ENCODE measurements around the gene TSPAN3.

Gene TSPAN3

GRCh38 chr15:77094397-77095030 lies 23.6 kb upstream of the TSPAN3 start:
- H3K4me3 ChIP-seq (ENCODE audit: low read length) = no peak overlapping the region
- no peak overlapping the region for H2BK15ac ChIP-seq (replicated peaks; ENCODE audit: low read depth)
- H3K9ac ChIP-seq (ENCODE audit: low read length) = no peak overlapping the region
- H3K79me1 ChIP-seq (ENCODE audit: low read length) = no peaks in the 10 kb centered on the region
- no peak overlapping the region for H2BK5ac ChIP-seq (ENCODE audit: low read length)
- no peak overlapping the region for H3K27ac ChIP-seq (ENCODE audit: low read depth, low read length)
- peak; percentile 20 for DNase-seq
- no peak overlapping the region for H4K8ac ChIP-seq (ENCODE audit: low read depth, low read length)
- H2AK5ac ChIP-seq (ENCODE audit: low read length) = no peak overlapping the region
- H3K4ac ChIP-seq (ENCODE audit: low read depth, low read length) = no peak overlapping the region
- no peak overlapping the region for H3K56ac ChIP-seq (ENCODE audit: low read length)
- no CpG with 5 or more reads among the region's 11 CpGs for WGBS (ENCODE audit: extremely low coverage, insufficient coverage, low lambda C conversion rate)
- H3K27me3 ChIP-seq (ENCODE audit: insufficient read depth, low read length, poor library complexity) = no peaks in the 10 kb centered on the region
- H3K4me1 ChIP-seq (ENCODE audit: control insufficient read depth, low read depth, low read length) = no peaks in the 10 kb centered on the region
- H2BK120ac ChIP-seq (ENCODE audit: low read depth, low read length) = no peak overlapping the region
- H3K23ac ChIP-seq (ENCODE audit: low read length) = no peak overlapping the region
- H3K79me2 ChIP-seq (ENCODE audit: control insufficient read depth, insufficient read depth, low read length) = no peaks in the 10 kb centered on the region
- no peak overlapping the region for H3K4me2 ChIP-seq (ENCODE audit: low read length)
- H3K36me3 ChIP-seq (ENCODE audit: control insufficient read depth, insufficient read depth, low read length) = no peaks in the 10 kb centered on the region
- H4K5ac ChIP-seq (ENCODE audit: low read length) = no peak overlapping the region
- no peak overlapping the region for H3K18ac ChIP-seq (ENCODE audit: low read length)

GRCh38 chr15:77093436-77093835 lies 22.5 kb upstream of the TSPAN3 start:
- WGBS (ENCODE audit: extremely low coverage, insufficient coverage, low lambda C conversion rate) = no CpG with 5 or more reads among the region's 1 CpG
- H3K23ac ChIP-seq (ENCODE audit: low read length) = no peak overlapping the region

GRCh38 chr15:77091097-77091496 lies 20.2 kb upstream of the TSPAN3 start:
- no peak for DNase-seq
- no CpG with 5 or more reads among the region's 2 CpGs for WGBS (ENCODE audit: extremely low coverage, insufficient coverage, low lambda C conversion rate)
- no peak overlapping the region for H3K4ac ChIP-seq (ENCODE audit: low read depth, low read length)

More at GRCh38 chr15:77093436-77093835, 22.5 kb upstream of the TSPAN3 start:
- Histone ChIP-seq H4K8ac (ENCODE audit: low read depth, low read length) (no peak overlapping the region), H3K79me2 (ENCODE audit: control insufficient read depth, insufficient read depth, low read length) (no peaks in the 10 kb centered on the region), H3K9ac (ENCODE audit: low read length) (no peak overlapping the region), H3K4me3 (ENCODE audit: low read length) (no peak overlapping the region), H3K36me3 (ENCODE audit: control insufficient read depth, insufficient read depth, low read length) (no peaks in the 10 kb centered on the region), H3K18ac (ENCODE audit: low read length) (no peak overlapping the region), H3K27me3 (ENCODE audit: insufficient read depth, low read length, poor library complexity) (no peaks in the 10 kb centered on the region), H3K79me1 (ENCODE audit: low read length) (no peaks in the 10 kb centered on the region), H2BK5ac (ENCODE audit: low read length) (no peak overlapping the region), H3K56ac (ENCODE audit: low read length) (no peak overlapping the region), H3K4ac (ENCODE audit: low read depth, low read length) (no peak overlapping the region), H3K4me1 (ENCODE audit: control insufficient read depth, low read depth, low read length) (no peaks in the 10 kb centered on the region), H3K27ac (ENCODE audit: low read depth, low read length) (no peak overlapping the region), H2BK120ac (ENCODE audit: low read depth, low read length) (no peak overlapping the region), H2BK15ac (replicated peaks; ENCODE audit: low read depth) (no peak overlapping the region), H4K5ac (ENCODE audit: low read length) (no peak overlapping the region), H3K4me2 (ENCODE audit: low read length) (no peak overlapping the region), H2AK5ac (ENCODE audit: low read length) (no peak overlapping the region)
- DNase-seq = no peak

GRCh38 chr15:77087213-77087612 lies 16.3 kb upstream of the TSPAN3 start:
- H3K79me1 ChIP-seq (ENCODE audit: low read length) = no peaks in the 10 kb centered on the region
- DNase-seq = no peak

More at GRCh38 chr15:77091097-77091496, 20.2 kb upstream of the TSPAN3 start:
- Histone ChIP-seq H3K36me3 (ENCODE audit: control insufficient read depth, insufficient read depth, low read length) (no peaks in the 10 kb centered on the region), H3K4me3 (ENCODE audit: low read length) (no peak overlapping the region), H3K27ac (ENCODE audit: low read depth, low read length) (no peak overlapping the region), H2BK120ac (ENCODE audit: low read depth, low read length) (no peak overlapping the region), H2BK5ac (ENCODE audit: low read length) (no peak overlapping the region), H4K5ac (ENCODE audit: low read length) (no peak overlapping the region), H3K56ac (ENCODE audit: low read length) (no peak overlapping the region), H3K9ac (ENCODE audit: low read length) (no peak overlapping the region), H3K23ac (ENCODE audit: low read length) (no peak overlapping the region), H3K4me1 (ENCODE audit: control insufficient read depth, low read depth, low read length) (no peaks in the 10 kb centered on the region), H3K27me3 (ENCODE audit: insufficient read depth, low read length, poor library complexity) (no peaks in the 10 kb centered on the region), H2BK15ac (replicated peaks; ENCODE audit: low read depth) (no peak overlapping the region), H2AK5ac (ENCODE audit: low read length) (no peak overlapping the region), H3K79me1 (ENCODE audit: low read length) (no peaks in the 10 kb centered on the region), H4K8ac (ENCODE audit: low read depth, low read length) (no peak overlapping the region), H3K4me2 (ENCODE audit: low read length) (no peak overlapping the region), H3K79me2 (ENCODE audit: control insufficient read depth, insufficient read depth, low read length) (no peaks in the 10 kb centered on the region), H3K18ac (ENCODE audit: low read length) (no peak overlapping the region)

GRCh38 chr15:77085297-77085696 lies 14.4 kb upstream of the TSPAN3 start:
- Histone ChIP-seq H3K79me2 (ENCODE audit: control insufficient read depth, insufficient read depth, low read length) (no peaks in the 10 kb centered on the region), H4K5ac (ENCODE audit: low read length) (no peak overlapping the region), H4K8ac (ENCODE audit: low read depth, low read length) (no peak overlapping the region), H3K27ac (ENCODE audit: low read depth, low read length) (no peak overlapping the region), H3K79me1 (ENCODE audit: low read length) (no peaks in the 10 kb centered on the region), H3K18ac (ENCODE audit: low read length) (no peak overlapping the region), H2AK5ac (ENCODE audit: low read length) (no peak overlapping the region), H3K56ac (ENCODE audit: low read length) (no peak overlapping the region), H2BK120ac (ENCODE audit: low read depth, low read length) (no peak overlapping the region), H3K4me3 (ENCODE audit: low read length) (no peak overlapping the region), H3K4me1 (ENCODE audit: control insufficient read depth, low read depth, low read length) (no peaks in the 10 kb centered on the region), H3K4me2 (ENCODE audit: low read length) (no peak overlapping the region), H2BK5ac (ENCODE audit: low read length) (no peak overlapping the region), H3K9ac (ENCODE audit: low read length) (no peak overlapping the region), H3K27me3 (ENCODE audit: insufficient read depth, low read length, poor library complexity) (no peaks in the 10 kb centered on the region), H3K36me3 (ENCODE audit: control insufficient read depth, insufficient read depth, low read length) (no peaks in the 10 kb centered on the region), H2BK15ac (replicated peaks; ENCODE audit: low read depth) (no peak overlapping the region), H3K4ac (ENCODE audit: low read depth, low read length) (no peak overlapping the region), H3K23ac (ENCODE audit: low read length) (no peak overlapping the region)
- WGBS (ENCODE audit: extremely low coverage, insufficient coverage, low lambda C conversion rate) = no CpG with 5 or more reads among the region's 2 CpGs
- no peak for DNase-seq

More at GRCh38 chr15:77087213-77087612, 16.3 kb upstream of the TSPAN3 start:
- Histone ChIP-seq H2BK120ac (ENCODE audit: low read depth, low read length) (no peak overlapping the region), H3K4me2 (ENCODE audit: low read length) (no peak overlapping the region), H3K4me1 (ENCODE audit: control insufficient read depth, low read depth, low read length) (no peaks in the 10 kb centered on the region), H3K36me3 (ENCODE audit: control insufficient read depth, insufficient read depth, low read length) (no peaks in the 10 kb centered on the region), H4K5ac (ENCODE audit: low read length) (no peak overlapping the region), H3K56ac (ENCODE audit: low read length) (no peak overlapping the region), H2BK5ac (ENCODE audit: low read length) (no peak overlapping the region), H2AK5ac (ENCODE audit: low read length) (no peak overlapping the region), H3K79me2 (ENCODE audit: control insufficient read depth, insufficient read depth, low read length) (no peaks in the 10 kb centered on the region), H3K27ac (ENCODE audit: low read depth, low read length) (no peak overlapping the region), H3K23ac (ENCODE audit: low read length) (no peak overlapping the region), H3K4ac (ENCODE audit: low read depth, low read length) (no peak overlapping the region), H3K27me3 (ENCODE audit: insufficient read depth, low read length, poor library complexity) (no peaks in the 10 kb centered on the region), H3K9ac (ENCODE audit: low read length) (no peak overlapping the region), H3K18ac (ENCODE audit: low read length) (no peak overlapping the region), H3K4me3 (ENCODE audit: low read length) (no peak overlapping the region), H2BK15ac (replicated peaks; ENCODE audit: low read depth) (no peak overlapping the region), H4K8ac (ENCODE audit: low read depth, low read length) (no peak overlapping the region)
- WGBS (ENCODE audit: extremely low coverage, insufficient coverage, low lambda C conversion rate) = no CpG with 5 or more reads among the region's 2 CpGs

- no peak overlapping the region for H2AK5ac ChIP-seq (ENCODE audit: low read length)
Measured at GRCh38 chr15:77084436-77084835, 13.5 kb upstream of the TSPAN3 start.

More at GRCh38 chr15:77084436-77084835, 13.5 kb upstream of the TSPAN3 start:
- Histone ChIP-seq H3K9ac (ENCODE audit: low read length) (no peak overlapping the region), H3K18ac (ENCODE audit: low read length) (no peak overlapping the region), H3K23ac (ENCODE audit: low read length) (no peak overlapping the region), H3K27ac (ENCODE audit: low read depth, low read length) (no peak overlapping the region), H4K8ac (ENCODE audit: low read depth, low read length) (no peak overlapping the region), H2BK15ac (replicated peaks; ENCODE audit: low read depth) (no peak overlapping the region), H2BK120ac (ENCODE audit: low read depth, low read length) (no peak overlapping the region), H3K4ac (ENCODE audit: low read depth, low read length) (no peak overlapping the region), H3K36me3 (ENCODE audit: control insufficient read depth, insufficient read depth, low read length) (no peaks in the 10 kb centered on the region), H3K4me2 (ENCODE audit: low read length) (no peak overlapping the region), H2BK5ac (ENCODE audit: low read length) (no peak overlapping the region), H3K56ac (ENCODE audit: low read length) (no peak overlapping the region), H4K5ac (ENCODE audit: low read length) (no peak overlapping the region), H3K79me2 (ENCODE audit: control insufficient read depth, insufficient read depth, low read length) (no peaks in the 10 kb centered on the region), H3K27me3 (ENCODE audit: insufficient read depth, low read length, poor library complexity) (no peaks in the 10 kb centered on the region), H3K4me1 (ENCODE audit: control insufficient read depth, low read depth, low read length) (no peaks in the 10 kb centered on the region), H3K79me1 (ENCODE audit: low read length) (no peaks in the 10 kb centered on the region), H3K4me3 (ENCODE audit: low read length) (no peak overlapping the region)
- no peak for DNase-seq
- no CpG with 5 or more reads among the region's 8 CpGs for WGBS (ENCODE audit: extremely low coverage, insufficient coverage, low lambda C conversion rate)

Data from mesendoderm (in vitro differentiated cells).